Activated T-helper 1 cell treated with anti-CD3 and anti-CD28 coated beads, Interleukin-2, amount 50 U/mL, for 16 hours (primary cell): ENCODE measurements around the gene ELF2.
A peak's percentile ranks its signal among the peaks of the same experiment; 100 is the strongest.
"Not testable (repeated sequence)": the region's sequence is repeated elsewhere in the genome, so short reads cannot be mapped to it uniquely, and the experiment has no call there.

Source experiments
- DNase-seq, 2 donors: peaks; one replicate each; pipeline ENCODE4 v3.0.0-alpha.2; 2020; ENCODE audit warnings: low read depth in 1 of 2, low spot score in 1 of 2

ELF2 gene

DNA sequence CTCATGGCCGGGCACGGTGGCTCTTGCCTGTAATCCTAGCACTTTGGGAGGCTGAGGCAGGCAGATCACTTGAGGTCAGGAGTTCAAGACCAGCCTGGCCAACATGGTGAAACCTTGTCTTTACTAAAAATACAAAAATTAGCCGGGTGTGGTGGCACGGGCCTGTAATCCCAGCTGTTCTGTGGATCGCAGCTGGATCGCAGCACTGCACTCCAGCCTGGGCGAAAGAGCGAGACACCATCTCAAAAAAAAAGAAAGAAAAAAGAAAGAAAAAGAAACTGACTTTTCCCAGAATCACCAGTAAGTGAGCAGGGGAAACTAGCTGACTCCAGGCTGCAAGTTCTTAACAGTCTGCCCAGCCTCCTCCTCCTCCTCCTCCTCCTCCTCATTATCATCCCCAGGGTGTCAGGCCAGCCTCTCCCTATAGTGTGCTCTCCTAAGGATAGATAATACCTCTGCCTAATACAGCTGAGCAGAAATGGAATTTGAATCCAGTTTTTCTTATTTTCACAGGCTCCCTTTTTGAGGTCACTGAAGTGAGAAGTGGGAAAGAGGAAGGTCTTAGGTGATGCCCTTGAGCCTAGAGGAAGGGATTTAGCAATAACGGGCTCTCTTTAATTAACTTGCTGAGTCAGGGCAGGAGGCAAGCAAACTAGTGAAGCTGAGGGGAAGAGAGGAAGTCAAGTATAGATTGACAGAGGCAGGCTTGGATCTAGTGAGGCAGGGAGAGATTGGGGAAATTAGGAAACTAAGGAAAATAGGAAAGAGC, 11.8 kb upstream of the ELF2 start:
- no peak for DNase-seq

DNA sequence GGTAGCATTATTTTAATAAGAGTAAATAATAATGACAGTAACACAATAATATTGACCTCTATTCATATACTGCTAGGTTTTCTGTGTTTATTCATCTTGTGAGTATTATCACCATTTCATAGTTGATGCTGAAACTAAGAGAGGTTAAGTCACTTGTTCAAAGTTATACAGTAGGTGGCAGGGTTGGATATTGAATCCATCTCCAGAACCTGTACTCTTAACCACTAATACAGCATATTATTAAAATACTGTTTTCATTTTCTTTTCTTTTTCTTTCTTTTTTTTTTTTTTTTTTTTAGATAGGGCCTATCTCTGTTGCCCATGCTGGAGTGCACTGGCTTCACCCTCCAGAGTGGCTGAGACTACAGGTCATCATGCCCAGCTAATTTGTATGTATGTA, 7.1 kb upstream of the ELF2 start:
- no peak for DNase-seq

DNA sequence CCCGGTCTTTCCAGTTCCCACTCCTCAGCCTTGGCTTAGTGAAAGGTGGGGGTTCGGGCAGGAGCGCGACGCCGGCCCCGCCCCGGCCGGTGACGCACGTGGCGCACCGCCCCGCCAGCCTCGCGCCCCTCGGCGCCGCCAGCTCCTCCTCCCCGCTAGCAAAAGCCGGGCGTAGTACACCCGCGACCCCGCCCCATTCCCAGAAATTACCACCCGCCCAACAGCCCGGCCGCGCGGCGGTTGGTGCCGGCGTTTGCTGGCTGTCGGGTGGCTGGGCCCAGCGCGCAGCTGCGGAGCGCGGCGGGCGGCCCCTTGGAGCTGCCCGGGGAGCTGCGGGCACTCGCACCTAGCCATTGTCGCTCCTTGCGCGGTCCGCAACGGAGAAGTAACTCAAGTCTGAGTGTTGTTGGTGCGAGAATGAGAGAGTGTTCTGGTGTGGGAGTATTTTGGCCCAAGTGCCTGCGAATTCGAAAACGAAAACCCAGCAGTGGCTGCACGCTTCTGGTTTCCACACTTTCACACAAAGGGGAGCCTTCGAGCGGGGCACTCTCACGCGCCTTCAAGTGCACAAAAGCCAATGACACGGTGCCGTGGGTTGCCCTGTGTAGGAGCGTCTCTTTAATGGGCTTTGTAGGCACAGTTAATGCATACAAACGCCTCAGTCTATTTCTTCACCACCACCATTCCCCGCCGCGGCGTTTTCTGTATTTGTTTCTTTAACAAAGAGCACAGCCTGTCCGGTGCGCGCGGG, 1.0 kb upstream of the ELF2 start:
- DNase-seq: peak; percentile 73 to 85

DNA sequence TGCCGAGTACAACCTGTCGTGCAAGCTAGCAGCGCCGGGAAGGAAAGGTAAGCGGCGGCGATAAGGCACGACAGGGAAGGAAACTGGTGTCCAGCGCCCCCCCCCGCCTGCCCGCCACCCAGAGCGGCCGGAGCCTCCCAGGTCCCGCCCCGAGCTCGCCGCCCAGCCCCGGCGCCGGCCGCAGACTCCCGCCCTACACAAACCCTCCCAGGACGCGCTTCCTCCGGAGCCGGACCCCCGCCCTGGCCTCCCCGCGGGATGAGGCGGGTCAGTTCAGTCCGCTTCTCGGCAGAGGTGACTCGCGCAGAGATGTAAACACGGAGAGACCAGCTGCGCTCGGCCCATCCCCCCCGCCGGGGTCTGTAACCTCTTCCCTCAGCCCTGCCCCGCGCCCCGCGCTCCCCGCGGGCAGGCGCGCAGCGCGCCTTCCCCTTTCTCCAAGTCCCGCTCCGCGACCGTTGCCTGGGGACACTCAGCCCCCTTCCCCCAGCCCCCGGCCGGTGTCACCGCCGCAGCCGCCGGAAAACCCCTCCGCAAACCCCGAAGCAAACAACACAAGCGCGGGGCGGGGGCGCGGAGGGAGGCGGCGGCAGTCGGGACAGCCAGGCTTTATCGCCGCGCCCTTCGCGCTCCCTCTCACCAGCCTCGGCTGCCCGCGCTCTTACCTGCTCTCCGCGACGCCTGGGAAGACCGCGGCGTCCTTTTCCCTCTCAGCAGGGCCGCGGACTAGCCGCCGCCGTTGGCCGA, 543 bp downstream of the ELF2 start:
- DNase-seq: peak; percentile 43 to 63

DNA sequence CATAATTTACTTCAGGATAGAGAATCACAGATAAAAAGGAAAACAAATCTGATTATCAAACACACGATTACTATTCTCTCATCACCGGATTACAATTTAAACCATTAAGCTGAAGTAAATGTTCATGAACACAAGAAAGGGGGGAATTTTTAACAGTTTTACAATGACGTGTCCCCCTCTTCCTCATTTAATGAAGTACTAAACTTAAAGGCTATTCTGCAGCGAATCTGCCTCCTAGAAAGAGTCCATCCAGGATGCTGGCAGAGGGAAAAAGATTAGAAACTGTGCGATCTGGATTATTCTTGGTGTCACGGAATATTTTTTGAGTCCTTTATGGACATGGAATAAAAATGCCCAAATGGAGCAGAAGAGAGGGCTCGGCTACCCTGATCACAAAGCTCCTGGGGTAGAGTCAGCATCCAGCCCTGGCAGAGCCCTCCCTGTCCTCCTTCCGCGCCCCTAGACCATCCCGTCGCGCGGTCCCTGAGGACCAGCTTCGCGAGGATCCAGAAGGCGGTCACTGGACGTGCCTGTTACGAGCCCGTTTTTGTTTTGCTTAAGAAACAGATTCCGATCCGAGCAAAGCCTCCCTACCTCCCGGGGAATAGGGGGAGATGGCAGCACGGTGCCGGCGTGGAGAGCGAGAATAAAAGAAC, 1.2 kb downstream of the ELF2 start:
- no peak for DNase-seq

DNA sequence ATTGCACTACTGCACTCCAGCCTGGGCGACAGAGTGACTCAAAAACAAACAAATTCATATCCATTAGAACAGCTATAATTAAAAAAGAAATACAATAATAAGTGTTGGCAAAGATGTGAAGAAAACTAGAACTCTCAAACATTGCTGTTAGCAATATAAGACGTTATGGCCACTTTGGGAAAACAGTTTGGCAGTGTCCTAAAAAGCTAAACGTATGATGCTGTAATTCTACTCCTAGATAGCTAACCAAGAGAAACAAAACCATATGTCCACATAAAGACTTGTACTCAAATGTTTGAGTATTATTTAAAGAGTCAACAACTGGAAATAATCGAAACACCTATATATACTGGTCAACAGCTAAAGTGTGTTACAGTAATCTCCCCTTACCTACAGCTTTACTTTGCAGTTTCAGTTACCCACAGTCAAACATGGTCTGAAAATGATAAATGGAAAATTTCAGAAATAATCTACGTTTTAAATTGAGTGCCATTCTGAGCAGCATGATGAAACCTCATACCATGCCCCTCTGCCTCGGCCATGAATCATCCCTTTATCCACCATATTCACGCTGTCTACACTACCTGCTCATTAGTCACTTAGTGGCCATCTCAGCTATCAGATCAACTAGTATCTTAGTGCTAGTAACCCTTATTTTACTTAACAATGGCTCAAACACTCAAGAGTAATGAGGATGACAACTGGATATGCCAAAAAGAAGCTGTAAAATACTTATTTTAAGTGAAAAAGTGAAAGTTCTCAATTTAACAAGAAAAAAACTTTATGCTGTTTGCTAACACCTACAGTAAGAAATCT, 4.9 kb downstream of the ELF2 start:
- no peak for DNase-seq

DNA sequence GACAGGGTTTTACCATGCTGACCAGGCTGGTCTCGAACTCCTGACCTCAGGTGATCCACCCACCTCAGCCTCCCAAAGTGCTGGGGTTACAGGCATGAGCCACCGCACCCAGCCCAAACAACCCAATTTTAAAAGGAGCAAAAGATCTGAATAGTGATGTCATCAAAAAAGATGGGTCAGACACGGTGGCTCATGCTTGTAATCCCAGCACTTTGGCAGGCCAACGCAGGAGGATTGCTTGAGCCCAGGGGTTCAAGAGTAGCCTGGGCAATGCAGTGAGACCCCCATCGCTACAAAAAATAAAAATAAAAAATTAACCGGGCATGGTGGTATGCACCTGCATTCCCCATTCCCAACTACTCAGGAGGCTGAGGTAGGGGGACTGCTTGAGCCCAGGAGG, 6.1 kb downstream of the ELF2 start:
- no peak for DNase-seq

DNA sequence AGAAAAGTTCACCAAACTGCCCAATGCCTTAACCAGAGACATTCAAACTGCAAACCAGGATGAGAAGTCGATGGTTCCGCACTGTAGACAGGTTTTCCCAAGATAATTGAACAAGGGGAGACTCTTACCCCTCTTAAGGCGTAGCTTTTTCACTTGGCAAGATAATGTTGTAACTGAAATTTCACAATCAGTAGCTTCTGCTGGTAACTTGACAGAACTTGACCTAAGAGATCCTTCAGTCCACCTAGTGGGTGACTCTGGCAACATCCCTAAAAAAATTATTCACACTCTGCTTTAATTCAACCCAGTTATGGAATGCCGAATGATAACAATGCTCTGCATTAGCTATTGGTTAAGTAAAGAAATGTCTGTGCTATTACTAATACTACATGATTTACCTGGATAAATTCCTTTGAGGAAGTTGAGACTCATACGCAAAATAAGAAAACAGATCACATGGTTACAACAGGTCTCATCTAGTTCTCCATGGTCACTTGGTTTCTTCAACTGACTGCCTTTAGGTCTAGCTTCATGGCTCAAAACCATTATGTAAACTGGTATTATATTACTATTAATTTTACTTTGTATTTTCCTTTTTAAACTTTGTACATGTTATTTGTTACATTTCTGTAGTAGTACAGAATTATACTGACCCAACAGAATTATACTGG, 9.1 kb downstream of the ELF2 start:
- DNase-seq: no peak

DNA sequence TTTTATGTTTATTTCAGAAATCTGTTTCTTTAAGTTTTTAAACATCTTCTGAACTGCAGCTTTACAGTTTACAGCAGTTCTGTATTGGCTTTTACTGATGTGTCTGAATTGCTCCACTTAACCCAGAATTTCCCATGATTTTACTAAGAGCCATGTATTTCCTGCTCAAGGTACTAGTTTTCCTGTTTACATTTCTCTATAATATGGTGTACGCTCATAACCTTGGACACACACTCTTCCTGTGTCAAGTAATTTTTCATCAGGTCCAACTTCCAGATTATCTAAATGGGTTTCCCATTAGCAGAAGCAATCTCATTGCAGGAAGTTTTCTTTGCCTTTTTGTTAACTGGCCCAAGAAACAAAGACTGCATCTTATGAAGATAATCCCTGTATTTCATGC, 12.3 kb downstream of the ELF2 start:
- DNase-seq: no peak

DNA sequence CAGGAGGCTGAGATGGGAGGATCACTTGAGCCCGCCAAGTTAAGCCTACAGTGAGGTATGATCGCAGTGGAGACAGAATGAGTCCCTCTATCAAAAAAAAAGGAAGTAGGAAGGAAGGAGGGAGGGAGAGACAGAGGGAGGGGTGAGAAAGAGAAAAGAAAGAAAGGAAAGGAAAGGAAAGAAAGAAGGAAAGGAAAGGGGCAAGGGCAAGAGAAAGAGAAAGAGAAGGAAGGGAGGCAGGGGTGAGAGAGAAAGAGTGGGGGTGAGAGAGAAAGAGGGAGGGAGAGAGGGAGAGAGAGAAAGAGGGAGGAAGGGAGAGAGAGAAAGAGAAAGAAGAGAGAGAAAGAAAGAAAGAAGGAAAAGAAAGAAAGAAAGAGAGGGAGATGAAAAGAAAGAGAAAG, 13.2 kb downstream of the ELF2 start:
- no peak for DNase-seq

DNA sequence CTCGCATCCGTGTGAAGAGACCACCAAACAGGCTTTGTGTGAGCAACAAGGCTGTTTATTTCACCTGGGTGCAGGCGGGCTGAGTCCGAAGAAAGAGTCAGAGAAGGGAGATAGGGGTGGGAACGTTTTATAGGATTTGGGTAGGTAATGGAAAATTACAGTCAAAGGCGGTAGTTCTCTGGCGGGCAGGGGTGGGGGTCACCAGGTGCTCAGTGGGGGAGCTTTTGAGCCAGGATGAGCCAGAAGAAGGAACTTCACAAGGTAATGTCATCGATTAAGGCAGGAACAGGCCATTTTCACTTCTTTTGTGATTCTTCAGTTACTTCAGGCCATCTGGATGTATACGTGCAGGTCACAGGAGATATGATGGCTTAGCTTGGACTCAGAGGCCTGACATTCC, 19.0 kb downstream of the ELF2 start:
- DNase-seq: not testable (repeated sequence)

DNA sequence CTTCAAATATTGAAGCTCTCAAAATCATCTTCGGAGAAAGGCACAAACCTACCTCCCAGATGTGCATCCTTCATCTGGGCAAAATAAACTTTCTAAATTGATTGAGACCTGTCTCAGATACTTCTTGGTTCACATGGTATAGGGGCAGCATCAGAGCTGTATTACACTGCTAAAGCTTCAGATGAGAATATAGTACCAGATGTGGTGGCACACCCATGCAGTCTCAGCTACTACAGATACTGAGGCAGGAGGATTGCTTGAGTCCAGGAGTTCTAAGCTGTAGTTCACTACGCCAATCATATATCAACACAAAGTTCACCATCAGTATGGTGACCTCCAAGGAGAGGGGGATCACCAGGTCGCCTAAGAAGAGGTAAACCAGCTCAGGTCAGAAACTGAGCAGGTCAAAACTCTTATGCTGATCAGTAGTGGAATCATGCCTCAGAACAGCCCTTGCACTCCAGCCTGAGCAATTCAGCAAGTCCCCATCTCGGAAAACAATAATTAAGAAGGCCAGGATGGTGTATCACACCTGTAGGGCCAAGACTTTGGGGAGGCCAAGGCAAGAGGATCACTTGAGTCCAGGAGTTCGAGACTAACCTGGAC, 22.0 kb downstream of the ELF2 start:
- DNase-seq: no peak

DNA sequence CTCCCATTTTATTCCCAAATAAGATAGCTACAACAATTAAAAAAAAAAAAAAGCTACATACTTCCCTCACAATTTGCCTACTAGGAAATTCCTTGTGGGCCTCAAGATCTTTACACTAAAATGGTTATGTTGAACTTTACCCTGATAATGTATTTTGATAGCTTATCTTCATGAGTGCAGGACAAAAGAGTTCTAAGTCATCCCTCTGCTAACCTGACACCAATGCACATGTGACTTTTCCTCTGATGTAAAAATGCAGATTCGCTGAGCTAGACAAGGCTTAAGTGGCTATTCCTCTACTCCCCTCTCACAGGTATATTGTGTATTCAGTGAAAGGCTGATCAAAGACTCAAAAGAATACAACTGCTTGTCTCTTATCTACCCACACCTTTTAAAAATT, 22.5 kb downstream of the ELF2 start:
- DNase-seq: no peak

DNA sequence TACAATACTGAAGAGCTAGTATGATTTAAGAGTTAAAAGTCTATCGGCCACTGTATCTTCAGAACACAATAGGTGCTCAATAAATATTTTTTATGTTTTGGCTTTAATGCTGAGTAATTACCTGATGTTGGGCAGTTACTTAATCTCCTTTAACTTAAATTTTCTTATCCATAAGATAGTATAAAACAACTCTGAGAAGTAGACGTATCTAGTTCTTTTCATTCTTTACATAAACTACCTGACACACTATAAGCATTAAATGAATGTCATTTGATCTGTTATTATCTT, 22.9 kb downstream of the ELF2 start:
- DNase-seq: no peak

DNA sequence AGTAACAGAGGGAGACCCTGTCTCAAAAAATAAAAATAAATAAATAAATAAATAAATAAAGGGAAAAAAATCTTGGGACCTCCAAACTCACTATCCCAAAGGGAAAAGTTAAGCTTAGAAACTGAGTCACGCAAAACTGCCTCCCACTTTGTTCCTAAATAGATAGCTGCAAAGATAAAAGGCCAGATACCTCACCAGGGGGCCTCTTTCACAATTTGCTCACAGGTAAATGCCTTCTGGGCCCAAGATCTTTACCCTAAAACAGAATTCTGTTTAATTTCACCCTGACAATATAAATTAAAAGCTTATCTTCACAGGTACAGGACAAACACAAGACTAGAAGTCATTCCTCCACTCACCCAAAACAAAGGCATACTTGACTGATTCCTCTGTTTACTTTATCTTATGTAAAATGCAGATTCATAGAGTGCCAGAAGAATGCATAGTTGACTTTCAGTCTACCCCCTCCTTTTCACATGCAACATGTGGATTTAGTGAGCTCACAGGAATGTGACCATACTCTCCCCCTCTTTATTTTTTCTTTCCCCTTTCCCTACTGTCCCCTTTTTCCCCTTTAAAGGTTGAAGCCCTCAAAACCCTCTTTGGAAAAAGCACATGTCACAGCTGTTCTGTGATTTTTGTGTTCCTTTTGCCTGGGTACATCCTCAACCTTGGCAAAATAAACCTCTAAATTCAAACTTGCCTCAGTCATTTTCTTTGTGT, 23.4 kb downstream of the ELF2 start:
- no peak for DNase-seq

DNA sequence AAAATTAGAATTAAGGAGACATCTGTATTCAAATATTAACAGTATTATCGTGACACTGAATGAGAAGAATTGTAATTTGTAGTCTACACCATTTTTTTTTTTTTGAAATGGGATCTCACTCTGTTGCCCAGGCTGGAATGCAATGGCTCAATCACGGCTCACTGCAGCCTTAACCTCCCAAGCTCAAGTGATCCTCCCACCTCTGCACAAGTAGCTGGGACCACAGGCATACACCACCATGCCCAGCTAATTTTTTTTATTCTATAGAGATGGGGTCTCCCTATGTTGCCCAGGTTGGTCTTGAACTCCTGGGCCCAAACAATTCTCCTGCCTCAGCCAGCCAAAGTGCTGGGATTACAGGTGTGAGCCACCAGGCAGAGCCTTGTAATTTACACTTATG, 24.8 kb downstream of the ELF2 start:
- DNase-seq: no peak

DNA sequence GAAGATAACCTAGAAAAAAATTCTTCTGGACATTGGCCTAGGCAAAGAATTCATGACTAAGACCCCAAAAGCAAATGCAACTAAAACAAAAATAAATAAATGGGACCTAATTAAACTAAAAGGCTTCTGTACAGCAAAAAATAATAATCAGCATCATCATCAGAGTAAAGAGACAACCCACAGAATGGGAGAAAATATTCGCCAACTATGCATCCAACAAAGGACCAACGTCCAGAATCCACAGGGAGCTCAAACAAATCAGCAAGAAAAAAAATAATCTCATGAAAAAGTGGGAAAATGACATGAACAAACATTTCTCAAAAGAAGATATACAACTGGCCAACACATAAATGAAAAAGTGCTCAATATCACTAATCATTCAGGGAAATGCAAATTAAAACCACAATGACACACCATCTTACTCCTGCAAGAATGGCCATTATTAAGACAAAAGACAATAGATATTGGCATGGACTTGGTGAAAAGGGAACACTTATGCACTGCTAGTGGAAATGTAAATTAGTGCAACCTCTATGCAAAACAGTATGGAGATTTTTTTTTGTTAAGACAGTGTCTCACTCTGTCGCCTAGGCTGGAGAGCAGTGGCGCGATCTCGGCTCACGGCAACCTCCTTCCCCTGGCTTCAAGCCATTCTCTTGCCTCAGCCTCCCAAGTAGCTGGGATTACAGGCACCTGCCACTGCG, 29.9 kb downstream of the ELF2 start:
- DNase-seq: no peak

DNA sequence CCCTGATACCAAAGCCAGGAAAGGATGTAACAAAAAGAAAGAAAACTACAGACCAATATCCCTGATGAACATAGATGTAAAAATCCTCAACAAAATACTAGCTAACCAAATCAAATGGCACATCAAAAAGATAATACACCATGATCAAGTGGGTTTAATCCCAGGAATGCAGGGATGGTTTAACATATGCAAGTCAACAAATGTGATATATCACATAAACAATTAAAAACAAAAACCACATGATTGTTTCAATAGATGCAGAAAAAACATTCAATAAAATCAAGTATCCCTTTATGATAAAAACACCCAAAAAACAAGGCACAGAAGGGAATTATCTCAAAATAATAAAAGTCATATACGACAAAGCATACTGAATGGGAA, 31.5 kb downstream of the ELF2 start:
- DNase-seq: no peak
